NT2/D1 (cell line): ENCODE measurements around the gene PRXL2A.

ENCODE experiments used
- DNase-seq: peaks from one replicate; pipeline ENCODE4 v3.0.0-alpha.2; 2011; ENCODE audit warnings: low read depth, low spot score
- H3K27me3 ChIP-seq: 2 replicates; pipeline ENCODE4 v1.6.0; 2011; ENCODE audit warnings: mild to moderate bottlenecking; ENCODE audit not compliant: insufficient read length, insufficient read depth
- H3K36me3 ChIP-seq: 2 replicates; pipeline ENCODE4 v1.6.1; 2011; ENCODE audit warnings: mild to moderate bottlenecking, low read length, mixed read lengths; ENCODE audit not compliant: insufficient read depth, insufficient read length
- H3K4me1 ChIP-seq: 2 replicates; pipeline ENCODE4 v1.5.1; 2011; ENCODE audit not compliant: insufficient read depth, insufficient read length
- H3K4me3 ChIP-seq: 2 replicates; pipeline ENCODE4 v1.5.1; 2011; ENCODE audit warnings: low read depth; ENCODE audit not compliant: insufficient read length
- H3K9ac ChIP-seq: 2 replicates; pipeline ENCODE4 v1.6.0; 2011; ENCODE audit warnings: low read depth; ENCODE audit not compliant: insufficient read length
- H3K9me3 ChIP-seq: 2 replicates; pipeline ENCODE4 v1.5.1; 2011; ENCODE audit warnings: mild to moderate bottlenecking, low read length; ENCODE audit not compliant: insufficient read depth
- SUZ12 ChIP-seq: IDR thresholded peaks from 2 replicates; pipeline ENCODE4 v1.6.1; 2011; ENCODE audit not compliant: insufficient read length, insufficient read depth; ENCODE audit errors: extremely low read depth
- YY1 ChIP-seq: IDR thresholded peaks from 2 replicates; pipeline ENCODE4 v1.6.1; 2011; ENCODE audit not compliant: insufficient read length, insufficient read depth
- ZNF274 ChIP-seq: IDR thresholded peaks from 2 replicates; pipeline ENCODE4 v1.6.1; 2011; ENCODE audit warnings: mild to moderate bottlenecking, low read depth, low read length

The PRXL2A gene

DNA sequence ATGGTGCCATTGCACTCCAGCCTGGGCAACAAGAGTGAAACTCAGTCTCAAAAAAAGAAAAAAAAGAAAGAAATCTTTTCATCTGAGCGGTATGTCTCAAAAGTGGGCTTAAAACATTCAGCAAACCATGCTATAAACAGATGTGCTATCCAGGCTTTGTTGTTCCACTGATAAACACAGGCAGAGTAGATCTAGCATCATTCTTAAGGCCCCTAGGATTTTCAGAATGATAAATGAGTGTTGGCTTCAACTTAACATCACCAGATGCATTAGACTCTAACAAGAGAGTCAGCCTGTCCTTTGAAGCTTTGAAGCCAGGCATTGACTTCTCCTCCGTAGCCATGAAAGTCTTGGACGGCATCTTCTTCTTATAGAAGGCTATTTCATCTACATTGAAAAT lies 28.6 kb upstream of the PRXL2A start:
- H3K36me3 ChIP-seq = no peaks in the 10 kb centered on the region
- no peak overlapping the region for H3K9ac ChIP-seq
- DNase-seq = no peak
- H3K27me3 ChIP-seq = no peaks in the 10 kb centered on the region
- no peak overlapping the region for H3K4me3 ChIP-seq
- H3K4me1 ChIP-seq = no peaks in the 10 kb centered on the region
- no peaks in the 10 kb centered on the region for H3K9me3 ChIP-seq
- no peak for TF ChIP-seq SUZ12
- TF ChIP-seq YY1 = no peak

DNA sequence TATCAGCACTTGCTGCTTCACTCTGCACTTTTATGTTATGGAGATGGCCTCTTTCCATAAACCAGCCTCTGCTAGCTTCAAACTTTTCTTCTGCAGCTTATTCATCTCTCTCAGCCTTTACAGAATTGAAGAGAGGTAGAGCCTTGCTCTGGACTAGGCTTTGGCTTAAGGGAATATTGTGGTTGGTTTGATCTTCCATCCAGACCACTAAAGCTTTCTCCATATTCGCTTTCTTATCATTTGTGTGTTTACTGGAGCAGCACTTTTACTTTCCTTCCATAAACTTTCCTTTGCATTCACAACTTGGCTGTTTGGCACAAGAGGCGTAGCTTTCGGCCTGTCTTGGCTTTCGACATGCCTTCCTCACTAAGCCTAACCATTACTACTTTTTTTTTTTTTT lies 28.2 kb upstream of the PRXL2A start:
- Histone ChIP-seq H3K36me3 (no peaks in the 10 kb centered on the region), H3K4me3 (no peak overlapping the region), H3K9me3 (no peaks in the 10 kb centered on the region), H3K4me1 (no peaks in the 10 kb centered on the region), H3K27me3 (no peaks in the 10 kb centered on the region), H3K9ac (no peak overlapping the region)
- TF ChIP-seq ZNF274 (no peak), YY1 (no peak), SUZ12 (no peak)
- DNase-seq = no peak

DNA sequence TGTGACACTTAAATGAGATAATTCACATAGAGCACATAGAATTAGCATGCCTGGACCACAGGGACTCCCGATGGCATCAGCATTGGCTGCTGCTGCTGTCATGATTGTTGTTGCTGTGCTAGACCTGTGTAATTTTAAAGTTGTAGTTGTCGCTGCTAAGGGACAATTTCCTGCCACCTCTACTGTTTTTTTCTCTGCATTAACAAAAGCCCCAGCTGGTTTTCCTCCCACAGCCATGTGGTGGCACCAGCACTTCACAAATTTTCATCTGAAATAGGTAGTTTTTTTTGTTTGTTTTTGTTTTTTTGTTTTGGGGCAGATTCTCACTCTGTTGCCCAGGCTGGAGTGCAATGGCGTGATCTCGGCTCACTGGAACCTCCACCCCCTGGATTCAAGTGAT lies 25.4 kb upstream of the PRXL2A start:
- TF ChIP-seq SUZ12 (no peak), ZNF274 (no peak), YY1 (no peak)
- H3K27me3 ChIP-seq = no peaks in the 10 kb centered on the region

DNA sequence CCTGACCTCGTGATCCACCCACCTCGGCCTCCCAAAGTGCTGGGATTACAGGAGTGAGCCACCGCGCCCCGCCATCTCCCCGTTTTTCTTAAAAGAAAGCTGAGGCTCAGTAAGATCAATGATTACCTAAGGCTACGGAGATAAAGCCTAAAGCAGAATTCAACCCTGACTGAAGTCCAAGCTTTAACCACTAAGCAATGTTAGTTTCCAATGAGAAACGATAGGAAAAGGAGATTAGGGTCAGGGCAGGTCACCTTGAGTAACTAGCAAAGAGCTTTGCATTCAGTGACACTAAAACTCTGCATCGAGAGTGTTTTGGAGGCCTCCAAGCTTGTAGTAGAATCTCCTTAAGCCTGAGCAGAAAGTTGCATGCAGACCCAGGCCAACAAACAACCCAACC lies 17.6 kb upstream of the PRXL2A start:
- no peaks in the 10 kb centered on the region for H3K9me3 ChIP-seq
- H3K9ac ChIP-seq = no peak overlapping the region
- DNase-seq = no peak
- no peaks in the 10 kb centered on the region for H3K4me1 ChIP-seq
- no peak overlapping the region for H3K4me3 ChIP-seq
- H3K36me3 ChIP-seq = no peaks in the 10 kb centered on the region
- peaks cover 3% of the 10 kb centered on the region for H3K27me3 ChIP-seq
- no peak for TF ChIP-seq YY1
- TF ChIP-seq SUZ12 = no peak
- TF ChIP-seq ZNF274 = no peak

More for the DNA sequence above, 25.4 kb upstream of the PRXL2A start:
- Histone ChIP-seq H3K9me3 (no peaks in the 10 kb centered on the region), H3K9ac (no peak overlapping the region), H3K4me1 (no peaks in the 10 kb centered on the region), H3K4me3 (no peak overlapping the region), H3K36me3 (no peaks in the 10 kb centered on the region)
- DNase-seq = peak; percentile 30

DNA sequence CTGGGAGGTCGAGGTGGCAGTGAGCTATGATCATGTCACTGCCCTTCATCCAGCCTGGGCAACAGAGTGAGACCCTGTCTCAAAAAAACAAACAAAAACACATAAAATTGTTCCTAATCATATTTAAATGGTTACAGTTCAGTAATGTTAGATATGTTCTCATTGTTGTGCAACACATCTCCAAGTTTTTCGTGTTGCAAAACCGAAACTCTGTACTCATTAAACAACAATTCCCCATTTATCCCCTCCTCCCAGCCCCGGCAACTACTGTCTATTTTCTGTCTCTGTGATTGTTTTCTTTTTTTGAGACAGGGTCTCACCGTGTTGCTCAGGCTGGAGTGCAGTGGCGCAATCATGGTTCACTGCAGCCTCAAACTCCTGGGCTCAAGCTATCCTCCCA lies 16.1 kb upstream of the PRXL2A start:
- TF ChIP-seq YY1 = no peak
- H3K36me3 ChIP-seq = no peaks in the 10 kb centered on the region
- no peak for DNase-seq
- no peaks in the 10 kb centered on the region for H3K4me1 ChIP-seq
- H3K4me3 ChIP-seq = no peak overlapping the region
- H3K9me3 ChIP-seq = no peaks in the 10 kb centered on the region
- H3K27me3 ChIP-seq = peaks cover 3% of the 10 kb centered on the region
- no peak overlapping the region for H3K9ac ChIP-seq

DNA sequence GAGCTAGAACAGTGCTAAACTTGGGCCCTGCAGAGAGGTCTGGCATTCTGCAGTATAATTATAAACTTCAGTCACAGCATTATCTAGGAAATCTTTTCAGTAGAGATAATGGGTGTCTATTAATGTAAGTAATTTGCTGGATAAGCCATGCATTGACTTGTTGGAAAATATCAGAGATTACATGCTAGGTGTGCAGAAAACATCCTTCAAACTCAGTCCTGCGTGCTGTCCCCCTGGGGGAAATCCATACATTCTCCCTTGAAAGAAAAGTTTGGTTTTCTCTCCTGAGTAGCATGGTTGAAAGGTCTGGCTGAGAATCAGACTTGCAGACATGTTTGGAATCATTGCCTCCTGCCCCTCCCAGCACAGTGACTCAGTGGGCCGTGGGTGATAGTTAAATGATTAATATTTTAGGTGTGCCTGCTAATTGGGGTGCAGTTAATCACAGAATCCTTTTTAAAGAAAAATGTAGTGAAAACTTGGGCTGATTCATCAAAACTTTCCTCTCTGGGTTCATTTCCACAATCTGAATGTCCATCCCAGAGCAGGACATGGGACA lies 13.9 kb upstream of the PRXL2A start:
- TF ChIP-seq SUZ12 (no peak), YY1 (no peak), ZNF274 (no peak)
- Histone ChIP-seq H3K36me3 (no peaks in the 10 kb centered on the region), H3K9me3 (no peaks in the 10 kb centered on the region), H3K4me3 (no peak overlapping the region), H3K27me3 (peaks cover 3% of the 10 kb centered on the region), H3K4me1 (no peaks in the 10 kb centered on the region), H3K9ac (no peak overlapping the region)
- DNase-seq = no peak

DNA sequence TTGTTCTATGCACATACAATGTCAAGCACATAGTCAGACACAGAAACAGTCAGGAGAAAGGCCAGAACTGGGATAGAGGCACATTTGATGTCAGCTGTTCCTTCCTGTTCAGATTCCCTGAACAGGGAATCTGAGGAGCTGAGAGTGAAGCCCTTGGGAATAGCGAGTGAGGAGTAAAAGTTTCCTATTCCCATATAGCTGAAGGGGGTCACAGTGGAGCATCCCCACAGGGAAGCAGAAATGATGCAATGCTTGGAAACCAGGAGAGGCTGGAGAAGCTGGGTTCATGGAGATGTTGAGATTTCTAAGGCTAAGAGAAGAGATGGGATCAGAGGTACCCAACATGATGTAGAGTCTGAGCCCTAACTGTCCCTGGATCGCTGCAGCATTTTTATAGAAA lies 11.3 kb upstream of the PRXL2A start:
- no peak for DNase-seq
- TF ChIP-seq ZNF274 = no peak
- no peaks in the 10 kb centered on the region for H3K27me3 ChIP-seq
- H3K4me3 ChIP-seq = no peak overlapping the region
- no peak overlapping the region for H3K9ac ChIP-seq
- no peaks in the 10 kb centered on the region for H3K9me3 ChIP-seq
- H3K4me1 ChIP-seq = no peaks in the 10 kb centered on the region
- H3K36me3 ChIP-seq = no peaks in the 10 kb centered on the region
